NCI-H1092 (cell line): ENCODE results near the gene IGFL3.
A peak's percentile ranks its signal among the peaks of the same experiment; 100 is the strongest.
"Not testable (repeated sequence)": the region's sequence is repeated elsewhere in the genome, so short reads cannot be mapped to it uniquely, and the experiment has no call there.

Experiments
- DNase-seq: peaks from one replicate; lab custom pipeline; 2025; lab: John Stamatoyannopoulos, UW

Gene IGFL3

GRCh38 chr19:46125447-46125846 is 959 bp upstream of the IGFL3 start:
- no peak for DNase-seq

- no peak for DNase-seq
These were observed 6.4 kb downstream of the IGFL3 start for GRCh38 chr19:46118136-46118535.

- DNase-seq = no peak
These were observed 8.4 kb downstream of the IGFL3 start for GRCh38 chr19:46116121-46116520.

GRCh38 chr19:46115396-46116106 is 8.9 kb downstream of the IGFL3 start:
- no peak for DNase-seq

GRCh38 chr19:46113726-46114125 is 10.8 kb downstream of the IGFL3 start:
- DNase-seq = no peak

- DNase-seq = no peak
These were observed 12.0 kb downstream of the IGFL3 start for GRCh38 chr19:46112527-46112926.

GRCh38 chr19:46111376-46111775 is 13.1 kb downstream of the IGFL3 start:
- DNase-seq = no peak

- no peak for DNase-seq
These were observed 14.6 kb downstream of the IGFL3 start for GRCh38 chr19:46109876-46110275.

GRCh38 chr19:46107371-46107770 is 17.1 kb downstream of the IGFL3 start:
- no peak for DNase-seq

- not testable (repeated sequence) for DNase-seq
These were observed 22.2 kb downstream of the IGFL3 start for GRCh38 chr19:46102333-46102732.

- DNase-seq = no peak
These were observed 23.2 kb downstream of the IGFL3 start for GRCh38 chr19:46101293-46101692.

GRCh38 chr19:46100344-46100743 is 24.1 kb downstream of the IGFL3 start:
- no peak for DNase-seq

- DNase-seq = no peak
These were observed 34.0 kb downstream of the IGFL3 start for GRCh38 chr19:46090444-46090843.

GRCh38 chr19:46089432-46089831 is 35.1 kb downstream of the IGFL3 start:
- no peak for DNase-seq

- DNase-seq = no peak
These were observed 36.4 kb downstream of the IGFL3 start for GRCh38 chr19:46088101-46088500.

GRCh38 chr19:46085888-46086287 is 38.6 kb downstream of the IGFL3 start:
- DNase-seq = no peak

GRCh38 chr19:46082728-46083050 is 41.8 kb downstream of the IGFL3 start:
- no peak for DNase-seq

GRCh38 chr19:46081928-46082727 is 42.4 kb downstream of the IGFL3 start:
- peak; percentile 3 for DNase-seq

GRCh38 chr19:46080561-46080960 is 43.9 kb downstream of the IGFL3 start:
- no peak for DNase-seq

- no peak for DNase-seq
These were observed 44.9 kb downstream of the IGFL3 start for GRCh38 chr19:46079576-46079975.

- peak; percentile 8 for DNase-seq
These were observed 45.7 kb downstream of the IGFL3 start for GRCh38 chr19:46078573-46079332.

GRCh38 chr19:46077815-46078167 is 46.7 kb downstream of the IGFL3 start:
- no peak for DNase-seq
